Rectal smooth muscle tissue (tissue), 1 donor: ENCODE measurements around the gene DNASE1L1.

Experiments
- H3K27ac ChIP-seq: one replicate; pipeline ENCODE4 v1.7.0; 2013; ENCODE audit warnings: low read depth, low read length, inconsistent platforms
- H3K27me3 ChIP-seq: one replicate; pipeline ENCODE4 v1.7.0; 2013; ENCODE audit warnings: low read length; ENCODE audit not compliant: control insufficient read depth, insufficient read depth
- H3K36me3 ChIP-seq: one replicate; pipeline ENCODE4 v1.7.0; 2013; ENCODE audit warnings: low read length; ENCODE audit not compliant: control insufficient read depth, insufficient read depth
- H3K4me1 ChIP-seq: one replicate; pipeline ENCODE4 v1.7.0; 2013; ENCODE audit warnings: low read length; ENCODE audit not compliant: control insufficient read depth, insufficient read depth
- H3K4me3 ChIP-seq: one replicate; pipeline ENCODE4 v1.7.0; 2013; ENCODE audit warnings: low read length
- H3K9ac ChIP-seq: one replicate; pipeline ENCODE4 v1.7.0; 2013; ENCODE audit warnings: low read length

Gene DNASE1L1

DNA sequence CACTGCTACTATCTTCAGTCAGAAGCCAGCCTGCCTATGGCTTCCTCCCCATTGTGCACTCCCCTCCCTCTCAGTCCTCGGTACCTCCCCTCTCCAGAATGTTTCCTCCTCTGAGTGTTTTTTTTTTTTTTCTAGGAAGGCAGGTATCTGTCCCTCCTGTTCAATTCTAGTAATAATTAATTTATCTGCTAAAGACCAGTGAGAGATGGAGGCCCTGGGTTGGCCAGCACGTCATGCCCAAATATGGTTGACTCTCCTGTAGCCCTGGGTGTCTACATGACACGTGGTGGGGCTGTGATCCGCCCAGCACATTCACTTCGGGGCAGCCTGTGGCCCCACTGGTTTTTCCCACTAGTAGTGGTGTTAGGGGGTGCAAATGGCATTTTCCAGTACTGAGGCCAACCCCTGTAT lies 36.4 kb downstream of the DNASE1L1 start:
- Histone ChIP-seq H3K4me3 (peak overlapping the region; percentile 71), H3K9ac (no peak overlapping the region), H3K27ac (peak overlapping the region; percentile 98), H3K27me3 (peaks cover 5% of the 10 kb centered on the region), H3K4me1 (peaks cover 13% of the 10 kb centered on the region), H3K36me3 (peaks cover 4% of the 10 kb centered on the region)

DNA sequence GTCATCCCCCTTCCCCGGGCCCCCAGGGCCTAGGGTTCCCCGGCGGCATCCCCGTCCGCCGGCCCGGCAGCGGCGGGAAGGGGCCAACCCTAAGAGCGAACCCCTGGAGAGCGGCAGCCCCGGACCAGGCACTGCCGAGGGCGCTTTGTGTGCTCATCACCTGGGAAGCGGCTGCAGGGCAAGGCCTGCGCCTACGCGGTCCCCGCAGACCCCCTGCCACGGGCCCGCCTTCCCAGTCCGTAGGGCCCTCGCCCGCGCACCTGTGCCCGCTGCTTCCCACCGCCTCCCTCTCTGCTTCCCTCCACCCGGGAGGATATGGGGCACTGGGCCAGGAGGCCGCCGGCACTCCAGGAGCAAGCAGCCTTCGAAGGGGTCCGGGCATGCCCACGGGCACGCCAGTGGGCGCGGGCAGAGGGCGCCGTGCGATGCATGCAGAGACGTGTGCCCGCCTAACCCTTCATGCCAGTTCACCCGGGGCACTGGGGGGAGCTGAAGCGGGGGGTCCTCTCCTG lies 37.2 kb downstream of the DNASE1L1 start:
- Histone ChIP-seq H3K27ac (peak overlapping the region; percentile 98), H3K36me3 (peaks cover 8% of the 10 kb centered on the region), H3K9ac (peak overlapping the region; percentile 64), H3K4me3 (peak overlapping the region; percentile 71), H3K27me3 (peaks cover 5% of the 10 kb centered on the region), H3K4me1 (peaks cover 13% of the 10 kb centered on the region)

DNA sequence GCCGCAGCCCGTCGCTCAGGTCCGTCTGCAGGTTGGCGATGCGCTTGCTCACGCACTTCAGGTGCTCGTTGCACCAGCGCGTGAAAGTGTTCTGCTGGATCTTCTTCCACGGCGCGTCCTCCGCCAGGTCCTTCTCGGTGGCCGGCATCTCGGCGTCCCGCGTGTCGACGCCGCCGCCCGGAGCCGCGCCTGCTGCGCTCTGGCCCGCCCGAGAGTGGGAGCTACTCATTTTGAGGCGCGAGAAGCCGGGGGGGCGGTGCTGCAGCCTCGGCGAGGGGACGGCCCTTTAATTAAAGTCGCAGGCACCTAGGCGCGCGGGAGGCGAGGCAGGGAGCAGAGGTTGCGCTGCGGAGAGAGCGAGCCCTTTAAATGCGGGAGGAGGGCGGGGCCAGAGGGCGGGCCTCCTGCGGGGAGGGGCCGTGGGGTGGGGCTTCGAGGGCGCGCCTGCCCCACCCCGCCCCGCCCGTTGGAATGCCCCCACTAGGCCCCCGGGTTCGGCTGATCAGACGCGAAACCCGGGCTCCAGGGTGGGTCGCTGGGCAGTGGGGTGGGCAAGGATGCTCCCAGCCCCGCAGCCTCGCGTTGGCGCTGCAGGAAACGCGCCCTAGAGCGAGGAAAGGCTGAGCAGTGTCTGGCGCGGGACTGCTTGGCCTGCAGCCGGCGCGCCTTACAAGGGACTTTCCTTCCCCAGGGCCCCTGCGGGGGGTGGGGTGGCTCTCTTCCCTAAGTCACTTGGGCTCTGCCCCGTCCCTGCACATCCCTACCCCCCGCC lies 37.9 kb downstream of the DNASE1L1 start:
- H3K27ac ChIP-seq, result peak overlapping the region; percentile 98
- peak overlapping the region; percentile 77 for H3K4me3 ChIP-seq
- H3K4me1 ChIP-seq, result peaks cover 14% of the 10 kb centered on the region
- no peak overlapping the region for H3K9ac ChIP-seq
- H3K36me3 ChIP-seq, result peaks cover 14% of the 10 kb centered on the region
- peaks cover 5% of the 10 kb centered on the region for H3K27me3 ChIP-seq

DNA sequence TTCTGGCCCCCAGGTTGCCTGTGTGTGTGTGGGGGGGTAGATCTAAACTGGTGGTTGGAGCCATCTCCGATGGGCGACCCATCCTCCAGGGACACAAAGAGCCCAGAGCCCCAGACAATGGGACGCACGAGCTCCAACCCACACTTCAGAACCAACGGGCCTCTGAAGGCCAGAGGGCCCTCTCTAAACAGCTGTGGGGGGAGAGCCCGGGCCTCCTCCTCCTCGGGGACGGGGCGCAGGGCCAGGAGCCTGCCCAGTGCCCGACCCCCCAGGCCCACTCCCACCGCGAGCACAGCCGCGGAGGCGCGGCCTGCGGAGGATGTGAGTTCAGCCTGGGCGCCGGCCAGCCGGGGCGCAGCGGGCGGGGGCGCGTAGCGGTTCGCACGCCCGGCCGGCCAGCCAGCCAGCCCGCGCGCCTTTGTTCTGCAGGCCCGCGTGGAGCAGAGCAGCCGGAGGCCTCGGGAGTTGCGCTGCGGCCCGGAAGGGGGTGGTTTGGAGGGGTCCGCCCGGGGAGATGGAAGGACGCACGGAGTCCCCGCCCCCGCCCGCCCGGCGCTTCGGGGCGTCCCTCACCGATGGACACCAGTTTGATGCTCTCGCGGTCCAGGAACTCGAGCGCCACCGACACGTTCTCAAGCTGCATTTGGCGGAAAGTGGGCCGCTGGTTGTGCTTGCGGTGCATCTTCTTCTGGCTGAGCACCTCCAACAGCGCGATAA lies 38.6 kb downstream of the DNASE1L1 start:
- Histone ChIP-seq H3K4me3 (peak overlapping the region; percentile 77), H3K36me3 (peaks cover 18% of the 10 kb centered on the region), H3K9ac (peak overlapping the region; percentile 60), H3K27ac (peak overlapping the region; percentile 98), H3K4me1 (peaks cover 15% of the 10 kb centered on the region), H3K27me3 (peaks cover 5% of the 10 kb centered on the region)

DNA sequence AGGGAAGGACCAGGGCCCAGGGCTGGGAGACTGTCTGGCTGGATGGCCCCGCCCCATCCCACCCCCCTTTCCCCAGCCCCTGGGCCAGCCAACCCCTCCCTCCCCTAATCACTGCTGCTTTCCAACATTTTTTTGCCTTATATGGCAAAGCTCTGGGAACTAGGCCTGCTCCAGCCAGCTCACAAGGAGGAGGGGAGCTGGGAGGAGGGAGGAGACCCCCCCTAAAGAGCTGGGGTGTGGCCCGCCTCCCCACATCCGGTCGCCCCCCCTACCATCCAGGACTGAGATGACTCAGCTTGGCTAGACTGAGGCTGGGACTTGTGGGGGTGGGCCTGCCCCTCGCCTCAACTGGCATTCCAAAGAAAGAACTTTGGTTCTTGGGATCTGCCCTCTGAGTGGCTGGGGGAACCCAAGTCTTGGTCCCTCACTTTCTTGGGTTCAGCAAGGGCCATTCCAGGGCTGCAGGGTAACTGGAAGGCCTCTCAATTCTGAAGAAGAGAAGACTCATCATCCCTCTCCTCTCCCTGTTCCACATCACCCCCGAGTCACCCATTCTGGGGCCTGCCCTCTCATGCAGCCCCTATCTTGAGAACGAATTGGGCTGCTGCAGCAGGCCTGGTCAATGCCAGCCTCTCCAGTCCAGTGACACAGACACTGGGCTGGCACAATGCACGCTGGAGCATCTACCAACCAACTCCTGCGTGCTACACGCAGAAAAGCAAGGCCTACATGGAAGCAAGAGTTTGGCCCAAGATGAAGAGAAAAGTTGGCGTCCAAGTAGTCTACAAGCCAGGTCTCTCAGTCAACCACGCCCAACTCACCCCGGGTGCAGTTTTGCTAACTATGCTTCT lies 39.4 kb downstream of the DNASE1L1 start:
- Histone ChIP-seq H3K4me3 (peak overlapping the region; percentile 77), H3K4me1 (peaks cover 15% of the 10 kb centered on the region)

DNA sequence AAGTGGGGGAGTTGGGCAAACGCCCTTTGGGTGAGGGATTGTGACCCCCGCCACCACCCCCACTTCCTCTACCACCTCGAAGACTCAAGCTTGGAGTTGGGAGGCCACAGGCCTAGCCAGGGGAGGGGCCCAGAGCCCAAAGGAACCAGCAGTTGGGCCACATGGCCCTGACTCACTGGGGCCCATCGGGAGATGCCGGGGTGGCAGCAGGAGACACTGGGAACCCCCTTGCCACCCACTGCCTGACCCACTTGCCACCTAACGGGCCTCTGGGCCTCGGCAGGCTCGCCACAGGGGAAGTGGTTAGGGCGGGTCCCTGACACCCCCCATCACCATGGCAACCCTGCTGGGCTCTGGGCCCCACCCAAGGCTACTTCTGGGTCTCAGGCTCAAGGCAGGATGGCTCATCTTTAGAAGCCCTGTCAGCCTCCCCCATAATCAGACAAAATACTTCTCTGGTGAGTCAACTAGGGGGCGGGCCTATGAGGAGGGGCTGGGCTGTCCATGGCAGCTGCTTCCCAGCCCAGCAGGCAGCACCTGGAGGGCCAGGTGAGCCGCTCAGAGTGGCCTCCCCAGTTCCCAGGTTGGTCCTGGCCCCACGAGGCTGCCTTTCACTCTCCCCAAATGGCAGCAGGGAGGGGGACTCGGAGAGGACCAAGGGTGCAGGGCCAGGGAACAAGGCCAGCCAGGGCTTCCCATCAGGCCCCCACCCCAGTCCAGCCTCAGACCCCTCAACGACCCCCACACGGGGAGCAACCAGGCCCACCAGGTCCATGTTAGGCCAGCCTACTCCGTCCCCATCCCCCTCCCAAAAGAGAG lies 40.2 kb downstream of the DNASE1L1 start:
- Histone ChIP-seq H3K4me3 (peak overlapping the region; percentile 71), H3K36me3 (peaks cover 27% of the 10 kb centered on the region), H3K27me3 (peaks cover 5% of the 10 kb centered on the region), H3K4me1 (peaks cover 15% of the 10 kb centered on the region), H3K27ac (peak overlapping the region; percentile 98), H3K9ac (peak overlapping the region; percentile 41)

More for the DNA sequence above, 39.4 kb downstream of the DNASE1L1 start:
- Histone ChIP-seq H3K36me3 (peaks cover 19% of the 10 kb centered on the region), H3K27ac (peak overlapping the region; percentile 98), H3K9ac (peak overlapping the region; percentile 60), H3K27me3 (peaks cover 5% of the 10 kb centered on the region)

DNA sequence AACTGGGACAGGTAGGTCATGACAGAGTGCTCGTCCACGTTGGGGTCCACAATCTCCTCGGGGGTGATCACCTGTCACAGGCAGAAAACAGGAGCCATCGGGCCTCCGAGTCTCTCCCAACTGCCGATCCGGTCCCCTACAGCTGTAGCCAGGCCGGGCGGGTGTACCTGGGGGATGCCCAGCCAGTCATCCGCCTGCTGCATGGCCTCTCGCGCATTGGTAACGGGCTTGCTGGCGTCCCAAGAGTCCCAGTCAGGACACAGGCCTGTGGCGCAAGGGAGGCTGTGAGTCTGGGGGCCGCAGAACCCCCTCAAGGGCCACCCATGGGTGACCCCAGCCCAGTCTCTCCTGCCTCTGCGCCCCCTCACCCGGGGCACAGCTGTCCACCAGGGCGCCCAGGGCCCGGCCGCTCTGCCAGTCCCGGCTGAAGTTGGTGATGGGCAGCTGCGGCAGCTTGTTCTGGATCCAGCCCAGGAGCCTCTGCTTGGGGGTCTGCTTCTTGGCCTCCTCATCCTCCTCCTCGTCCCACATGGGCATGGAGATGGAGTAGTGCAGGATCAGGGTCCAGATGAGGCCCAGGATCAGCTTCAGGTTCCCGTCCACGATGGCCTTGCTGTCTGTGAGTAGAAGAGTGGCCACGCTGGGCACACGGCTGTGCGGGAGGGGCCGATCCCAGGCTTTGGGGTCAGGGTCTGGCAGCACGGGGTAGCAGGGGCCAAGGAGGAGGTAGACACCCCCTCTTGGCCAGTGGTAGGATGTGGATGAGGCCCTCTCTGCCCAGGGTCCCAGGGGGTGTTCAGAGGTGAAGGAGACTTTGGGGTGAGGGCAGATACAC lies 41.4 kb downstream of the DNASE1L1 start:
- Histone ChIP-seq H3K4me1 (peaks cover 19% of the 10 kb centered on the region), H3K27ac (peak overlapping the region; percentile 98), H3K36me3 (peaks cover 33% of the 10 kb centered on the region), H3K4me3 (peak overlapping the region; percentile 47), H3K9ac (no peak overlapping the region), H3K27me3 (peaks cover 5% of the 10 kb centered on the region)

DNA sequence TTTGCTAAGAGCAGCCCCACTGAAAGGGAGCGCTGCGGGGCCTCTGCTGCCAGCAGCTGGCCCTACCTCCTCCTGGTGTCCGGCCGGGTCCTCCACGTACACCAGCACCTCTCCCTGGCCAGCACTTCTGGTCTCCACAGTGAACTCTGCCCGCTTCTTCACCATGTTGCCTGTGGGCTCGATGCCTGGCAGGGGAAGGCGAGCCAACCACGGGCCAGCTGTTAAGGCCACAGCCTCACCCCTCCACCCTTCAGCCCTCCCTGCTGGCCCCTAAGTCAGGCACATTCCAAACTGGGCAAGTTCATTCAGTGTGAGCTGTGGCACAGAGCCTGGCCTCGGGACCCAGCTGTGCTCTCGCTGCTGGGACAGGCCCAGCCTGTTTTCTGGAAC lies 42.4 kb downstream of the DNASE1L1 start:
- peaks cover 42% of the 10 kb centered on the region for H3K36me3 ChIP-seq
- H3K27ac ChIP-seq, result peak overlapping the region; percentile 98
- H3K4me1 ChIP-seq, result peaks cover 19% of the 10 kb centered on the region
- peaks cover 3% of the 10 kb centered on the region for H3K27me3 ChIP-seq
- H3K4me3 ChIP-seq, result peak overlapping the region; percentile 24
- no peak overlapping the region for H3K9ac ChIP-seq

DNA sequence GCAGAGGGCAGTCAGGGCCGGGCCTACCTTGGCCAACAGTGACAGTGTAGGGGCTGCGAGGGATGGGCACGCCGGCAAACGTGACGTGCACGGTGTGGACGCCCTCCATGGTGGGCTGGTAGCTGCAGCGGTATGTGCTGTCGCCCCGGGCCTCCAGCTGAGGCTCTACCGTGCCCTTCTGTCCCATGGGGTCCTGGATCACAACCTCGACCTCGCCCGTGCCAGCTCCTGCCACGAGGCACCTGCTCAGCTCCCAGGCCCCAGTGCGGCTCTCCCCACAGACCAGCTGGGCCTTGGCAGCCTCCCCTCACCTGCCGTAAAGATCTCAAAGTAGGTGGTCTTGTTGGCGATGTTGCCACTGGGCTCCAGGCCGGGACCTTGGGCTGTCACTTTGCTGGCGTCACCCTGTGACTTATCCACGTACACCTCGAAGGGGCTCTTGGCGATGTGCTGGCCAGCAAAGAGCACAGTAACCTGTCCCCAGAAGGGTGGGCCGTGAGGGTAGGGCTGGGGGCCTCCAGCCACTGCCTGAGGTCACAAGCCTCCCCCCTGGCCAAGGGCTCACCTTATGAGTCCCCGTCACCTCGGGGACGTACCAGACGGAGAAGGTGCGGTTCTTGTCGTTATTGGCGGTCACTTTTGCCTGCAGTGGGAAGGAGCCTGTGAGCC lies 42.9 kb downstream of the DNASE1L1 start:
- peak overlapping the region; percentile 24 for H3K4me3 ChIP-seq
- peak overlapping the region; percentile 98 for H3K27ac ChIP-seq
- H3K4me1 ChIP-seq, result peaks cover 19% of the 10 kb centered on the region
- H3K36me3 ChIP-seq, result peaks cover 45% of the 10 kb centered on the region
- no peak overlapping the region for H3K9ac ChIP-seq
- peaks cover 3% of the 10 kb centered on the region for H3K27me3 ChIP-seq

DNA sequence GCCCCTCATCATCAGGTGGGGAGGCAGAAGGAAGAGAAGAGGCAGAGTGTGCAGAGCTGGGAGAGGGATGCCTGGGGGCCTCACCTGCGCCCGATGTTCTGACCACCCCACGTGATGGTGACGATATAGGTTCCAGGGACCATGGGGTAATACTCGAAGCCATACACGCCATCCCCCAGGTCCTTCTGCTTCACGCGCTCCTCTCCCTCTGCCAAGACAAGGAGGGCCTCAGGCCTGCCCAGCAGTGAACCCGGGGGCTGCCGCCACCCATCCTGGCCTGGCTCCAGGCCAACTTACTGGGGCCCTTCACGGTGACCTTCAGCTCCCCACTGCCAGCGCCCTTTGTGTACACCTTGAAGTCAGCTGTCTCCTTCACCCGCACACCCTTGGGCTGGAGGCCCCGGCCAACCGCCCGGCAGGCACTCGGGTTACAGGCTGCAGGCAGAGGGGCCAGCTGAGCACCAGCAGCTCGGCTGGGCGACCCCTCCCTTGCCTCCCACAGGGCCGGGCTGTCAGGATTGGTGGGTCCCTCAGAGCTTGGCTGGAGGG lies 43.9 kb downstream of the DNASE1L1 start:
- peak overlapping the region; percentile 98 for H3K27ac ChIP-seq

More for the DNA sequence above, 43.9 kb downstream of the DNASE1L1 start:
- Histone ChIP-seq H3K36me3 (peaks cover 45% of the 10 kb centered on the region), H3K4me1 (peaks cover 19% of the 10 kb centered on the region), H3K4me3 (no peak overlapping the region), H3K9ac (no peak overlapping the region), H3K27me3 (peaks cover 3% of the 10 kb centered on the region)
